Placental epithelial cell (primary cell): ENCODE data around the gene TOMM70. TPM values are rescaled to one million over a fixed set of nuclear protein-coding genes. Genes with fewer than 3 reads are reported as not detected.

Experiments used
- total RNA-seq: library from RNA; depleted of rRNA; stranded (reverse); fragments of >200 nt; gene quantifications from 2 replicates; pipeline ENCODE4 v1.2.3, GENCODE V29; 2012

TOMM70 gene
- 38.9 and 45.2 TPM in 2 replicates for total RNA-seq

GRCh38 chr3:100400780-100401673 lies at the start of gene TOMM70, which contains the start of gene LNP1:
TOMM70 (minus strand) TSS chr3:100401089; CDS start chr3:100400949, 140 bp downstream.
LNP1 (plus strand) TSS chr3:100401539; CDS start chr3:100429730, 28,191 bp downstream.

GRCh38 chr3:100334488-100335351 lies 66.2 kb downstream of the TOMM70 start, which contains the start of gene NIT2:
NIT2 (plus strand) TSS chr3:100334757; CDS start chr3:100334792, 35 bp downstream.

Other genes starting within 250 kb of the TOMM70 start
- 36.5 and 54.0 TPM in 2 replicates for gene TBC1D23, start 140.1 kb downstream of the TOMM70 start, total RNA-seq
- 11.4 and 15.9 TPM in 2 replicates for gene NIT2, start 66.3 kb downstream of the TOMM70 start, total RNA-seq
- 6.0 and 10.6 TPM in 2 replicates for gene LNP1, start 450 bp upstream of the TOMM70 start, total RNA-seq
- gene TMEM45A, start 91.5 kb upstream of the TOMM70 start, total RNA-seq, result 188 and 237 TPM in 2 replicates
- gene ADGRG7, start 208.5 kb upstream of the TOMM70 start, total RNA-seq, result 0.39 TPM in 1 of 2 replicates, not detected in the other